Right renal pelvis (tissue), 4 donors: ENCODE results near the gene LSM2. TPM values are rescaled to one million over a fixed set of nuclear protein-coding genes. Genes with fewer than 3 reads are reported as not detected.
"Not testable (repeated sequence)": the region's sequence is repeated elsewhere in the genome, so short reads cannot be mapped to it uniquely, and the experiment has no call there.

Experiments used
- DNase-seq, 4 donors: peaks; one replicate each; pipeline ENCODE4 v3.0.0-alpha.2; 2013; ENCODE audit warnings: low read depth in 4 of 4, low spot score in 3 of 4, missing footprints in 1 of 4
- polyA plus RNA-seq, 4 donors: library from polyadenylated mRNA; unstranded; fragments of 120-200 nt; gene quantifications; one replicate each; pipeline ENCODE4 v1.2.1, GENCODE V29; 2013; ENCODE audit not compliant: insufficient read length in 4 of 4

Gene LSM2
- 10 to 100 TPM; 82.9 to 92.5 (median 84.0) TPM for polyA plus RNA-seq

GRCh38 chr6:31806470-31807272 is at the start of gene LSM2:
Gene LSM2, minus strand, starts transcription at chr6:31806966. Its CDS starts 209 bp downstream, at chr6:31806757.
- DNase-seq = peak; percentile 93 to 95 (median 94)

- DNase-seq = not testable (repeated sequence)
Measured at GRCh38 chr6:31851980-31852718, 45.4 kb upstream of the LSM2 start.

- DNase-seq = no peak
Measured at GRCh38 chr6:31851485-31851832, 44.7 kb upstream of the LSM2 start.

DNA sequence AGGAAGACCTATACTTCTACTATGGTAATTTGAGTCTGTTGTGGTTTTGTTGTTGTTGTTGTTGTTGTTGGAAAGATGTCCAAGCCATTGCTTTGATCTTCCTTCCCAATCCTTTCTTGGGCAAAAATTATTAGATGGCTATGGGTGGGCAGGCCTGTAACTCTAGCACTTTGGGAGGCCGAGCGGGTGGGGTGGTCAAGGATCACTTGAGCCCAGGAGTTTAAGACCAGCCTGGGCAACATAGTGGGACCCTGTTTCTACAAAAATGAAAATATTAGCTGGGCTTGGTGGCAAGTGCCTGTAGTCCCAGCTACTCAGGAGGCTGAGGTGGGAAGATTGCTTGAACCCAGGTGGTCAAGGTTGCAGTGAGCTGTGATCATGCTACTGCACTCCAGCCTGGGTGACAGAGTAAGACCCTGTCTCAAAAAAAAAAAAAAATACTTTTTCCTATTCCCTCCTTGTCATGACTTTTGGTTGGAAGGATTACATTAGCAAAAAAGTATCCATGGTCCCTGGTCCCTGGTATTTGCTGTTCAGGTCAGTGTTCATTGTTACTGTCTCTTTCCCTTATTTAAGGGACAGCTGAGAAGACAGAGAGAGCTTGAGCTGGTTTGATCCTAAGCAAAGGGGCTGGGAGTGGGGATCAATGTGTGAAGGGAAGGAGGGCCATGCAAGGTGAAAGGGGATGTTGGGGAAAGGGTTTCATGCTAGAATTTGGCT is 44.2 kb upstream of the LSM2 start:
- DNase-seq = no peak

DNA sequence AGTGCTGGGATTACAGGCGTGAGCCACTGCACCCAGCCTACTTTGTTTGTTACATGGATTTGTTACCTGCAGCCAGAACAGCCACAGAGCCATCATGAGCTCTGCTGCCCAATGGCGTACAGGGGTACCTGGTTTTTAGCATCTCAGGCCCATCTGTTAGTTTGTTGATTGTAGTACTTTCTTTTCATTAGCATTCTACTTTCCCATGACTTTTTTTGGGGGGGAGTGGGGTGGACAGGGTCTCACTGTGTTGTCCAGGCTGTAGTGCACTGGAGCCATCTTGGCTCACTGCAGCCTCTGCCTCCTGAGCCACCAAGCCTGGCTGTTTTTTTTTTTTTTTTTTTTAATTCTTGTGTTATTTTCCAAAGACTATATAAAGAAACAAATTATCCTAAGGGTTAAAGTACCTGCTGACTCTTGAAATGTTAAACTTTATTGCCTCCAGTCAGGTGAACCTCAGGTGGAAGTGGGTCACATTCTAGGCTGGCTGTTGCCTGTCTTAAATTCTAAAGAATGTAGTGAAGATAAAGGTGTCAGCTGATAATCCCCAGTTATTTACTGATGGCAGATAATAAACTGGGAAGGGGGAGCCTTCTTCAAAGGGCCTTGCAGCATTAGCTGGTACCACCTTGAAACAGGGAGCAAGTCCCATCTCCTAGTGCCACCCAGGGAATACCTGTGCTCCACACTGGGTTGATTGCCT is 40.7 kb upstream of the LSM2 start:
- DNase-seq = no peak

GRCh38 chr6:31844507-31844906 is 37.7 kb upstream of the LSM2 start:
- no peak for DNase-seq

GRCh38 chr6:31842053-31842452 is 35.3 kb upstream of the LSM2 start:
- no peak for DNase-seq

DNA sequence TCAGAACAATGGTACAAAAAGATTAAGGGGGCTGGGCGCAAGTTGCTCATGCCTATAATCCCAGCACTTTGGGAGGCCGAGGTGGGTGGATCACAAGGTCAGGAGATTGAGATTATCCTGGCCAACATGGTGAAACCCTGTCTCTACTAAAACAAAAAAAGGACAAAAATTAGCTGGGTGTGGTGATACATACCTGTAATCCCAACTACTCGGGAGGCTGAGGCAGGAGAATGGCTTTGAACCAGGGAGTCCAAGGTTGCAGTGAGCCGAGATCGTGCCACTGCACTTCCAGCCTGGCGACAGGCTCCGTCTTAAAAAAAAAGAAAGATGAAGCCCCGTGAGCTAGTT is 33.0 kb upstream of the LSM2 start:
- DNase-seq = not testable (repeated sequence)

- DNase-seq = no peak
Measured at GRCh38 chr6:31838968-31839367, 32.2 kb upstream of the LSM2 start.

DNA sequence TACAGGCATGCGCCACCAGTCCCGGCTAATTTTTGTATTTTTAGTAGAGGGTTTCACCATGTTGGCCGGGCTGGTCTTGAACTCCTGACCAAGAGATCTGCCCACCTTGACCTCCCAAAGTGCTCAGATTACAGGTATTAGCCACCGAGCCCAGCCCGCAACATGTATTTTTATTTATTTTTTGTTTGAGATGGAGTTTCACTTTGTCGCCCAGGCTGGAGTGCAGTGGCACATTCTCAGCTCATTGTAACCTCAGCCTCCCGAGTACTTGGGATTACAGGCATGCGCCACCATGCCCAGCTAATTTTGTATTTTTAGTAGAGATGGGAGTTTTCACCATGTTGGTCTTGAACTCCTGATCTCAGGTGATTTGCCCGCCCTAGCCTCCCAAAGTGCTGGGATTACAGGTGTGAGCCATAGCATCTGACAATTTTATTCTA is 31.4 kb upstream of the LSM2 start:
- not testable (repeated sequence) for DNase-seq

DNA sequence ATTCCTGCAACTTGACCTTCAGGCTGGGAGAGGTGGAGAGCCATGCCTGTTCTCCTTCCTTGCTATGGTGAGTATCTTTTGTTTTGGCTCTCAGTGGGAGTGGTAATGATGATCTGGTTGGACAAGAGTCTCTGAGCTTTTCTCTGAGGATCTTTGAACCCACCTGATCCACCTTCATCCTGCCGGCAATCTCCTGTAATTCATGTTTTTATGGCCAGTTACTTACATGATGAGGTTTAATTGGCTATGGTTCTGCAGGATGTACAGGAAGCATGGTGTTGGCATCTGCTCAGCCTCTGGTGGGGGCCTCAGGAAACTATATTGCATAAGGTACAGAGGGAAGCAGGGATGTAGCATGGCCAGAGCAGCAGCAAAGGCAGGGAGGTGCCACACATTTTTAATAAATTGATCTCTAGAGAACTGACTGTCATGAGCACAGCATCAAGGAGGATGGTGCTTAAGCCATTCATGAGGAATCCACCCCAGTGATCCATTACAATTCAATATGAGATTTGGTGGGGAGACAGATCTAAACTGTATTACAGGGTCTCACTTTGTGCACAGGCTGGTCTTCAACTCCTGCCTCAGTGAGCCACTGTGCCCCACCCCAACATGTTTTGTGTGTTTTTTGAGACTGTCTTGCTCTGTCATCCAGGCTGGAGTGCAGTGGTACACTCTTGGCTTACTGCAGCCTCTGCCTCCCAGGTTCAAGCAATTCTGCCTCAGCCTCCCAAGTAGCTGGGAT is 30.8 kb upstream of the LSM2 start:
- DNase-seq = no peak

GRCh38 chr6:31836474-31837368 is 30.0 kb upstream of the LSM2 start:
- DNase-seq = no peak

GRCh38 chr6:31836047-31836473 is 29.3 kb upstream of the LSM2 start:
- DNase-seq = no peak

DNA sequence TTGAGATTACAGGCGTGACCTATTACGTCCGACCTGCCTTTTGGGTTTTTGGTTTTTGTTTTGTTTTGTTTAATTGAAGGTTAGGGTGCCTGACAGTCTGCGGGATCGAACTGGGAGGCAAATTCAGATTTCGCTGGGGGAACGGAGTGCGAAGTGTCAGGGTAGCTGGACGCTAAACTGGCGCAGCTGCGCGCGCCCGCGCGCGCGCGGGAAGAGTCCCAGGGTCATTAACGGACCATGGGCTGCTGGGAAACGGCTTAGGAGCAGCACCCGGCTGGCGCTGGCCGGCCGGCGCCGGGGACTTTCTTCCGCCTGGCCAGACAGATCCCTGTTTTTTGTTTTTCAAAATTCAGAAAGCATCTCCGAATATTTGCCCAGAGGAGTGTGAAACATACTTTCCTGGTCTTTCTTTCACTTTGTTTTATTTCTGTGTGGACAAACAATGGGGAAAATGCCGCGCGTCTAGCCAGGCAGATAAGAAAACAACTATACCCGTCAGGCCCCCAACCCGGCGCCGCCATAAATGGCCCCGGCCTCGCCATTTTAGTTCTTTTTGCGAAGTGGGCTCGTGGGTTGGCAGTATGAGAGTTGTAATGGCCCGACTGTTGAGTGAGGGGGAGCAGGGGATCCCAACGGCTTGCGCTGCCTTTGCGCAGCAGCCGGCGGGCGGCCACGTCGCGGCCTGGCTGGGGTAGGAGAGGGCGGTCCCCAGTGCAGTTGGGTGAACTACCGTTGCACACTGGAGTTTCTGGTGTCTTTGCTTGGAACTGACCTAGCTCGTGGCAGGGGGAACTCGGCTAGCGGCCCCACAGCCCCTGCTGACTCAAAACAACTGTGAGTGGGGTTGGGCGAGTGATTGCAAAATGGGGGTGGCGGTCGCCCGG is 27.8 kb upstream of the LSM2 start:
- peak; percentile 87 to 91 (median 88) for DNase-seq

DNA sequence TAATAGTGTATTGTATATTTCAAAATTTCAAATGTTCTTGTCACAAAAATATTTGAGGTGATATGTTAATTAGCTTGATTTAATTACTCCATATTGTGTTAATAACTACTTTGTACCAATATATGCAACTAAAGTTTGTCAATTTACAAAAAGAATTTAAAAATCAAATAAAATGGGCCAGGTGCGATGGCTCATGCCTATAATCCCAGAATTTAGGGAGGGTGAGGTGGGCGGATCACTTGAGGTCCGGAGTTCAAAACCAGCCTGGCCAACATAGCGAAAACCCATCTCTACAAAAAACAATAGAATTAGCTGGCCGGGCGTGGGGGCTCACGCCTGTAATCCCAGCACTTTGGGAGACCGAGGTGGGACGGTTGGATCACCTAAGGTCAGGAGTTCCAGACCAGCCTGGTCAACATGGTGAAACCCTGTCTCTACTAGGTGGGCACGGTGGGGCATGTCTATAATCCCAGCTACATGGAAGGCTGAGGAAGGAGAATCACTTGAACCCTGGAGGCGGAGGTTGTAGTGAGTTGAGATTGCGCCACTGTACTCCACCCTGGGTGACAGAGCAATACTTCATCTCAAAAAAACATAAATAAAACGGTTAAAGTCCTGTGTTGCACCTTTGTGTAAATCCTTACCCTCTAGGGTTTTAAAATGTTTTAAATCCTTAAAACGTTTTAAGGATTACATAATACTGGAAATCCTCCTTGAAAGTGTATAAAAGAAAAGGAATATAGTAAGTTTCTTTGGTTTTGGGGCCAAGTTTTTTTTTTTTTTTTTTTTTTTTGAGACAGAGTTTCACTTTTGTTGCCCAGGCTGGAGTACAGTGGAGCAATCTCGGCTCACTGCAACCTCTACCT is 24.8 kb upstream of the LSM2 start:
- DNase-seq = no peak

GRCh38 chr6:31830886-31831335 is 24.1 kb upstream of the LSM2 start:
- no peak for DNase-seq
